ENCODE data around the gene YOD1.

The YOD1 gene

DNA sequence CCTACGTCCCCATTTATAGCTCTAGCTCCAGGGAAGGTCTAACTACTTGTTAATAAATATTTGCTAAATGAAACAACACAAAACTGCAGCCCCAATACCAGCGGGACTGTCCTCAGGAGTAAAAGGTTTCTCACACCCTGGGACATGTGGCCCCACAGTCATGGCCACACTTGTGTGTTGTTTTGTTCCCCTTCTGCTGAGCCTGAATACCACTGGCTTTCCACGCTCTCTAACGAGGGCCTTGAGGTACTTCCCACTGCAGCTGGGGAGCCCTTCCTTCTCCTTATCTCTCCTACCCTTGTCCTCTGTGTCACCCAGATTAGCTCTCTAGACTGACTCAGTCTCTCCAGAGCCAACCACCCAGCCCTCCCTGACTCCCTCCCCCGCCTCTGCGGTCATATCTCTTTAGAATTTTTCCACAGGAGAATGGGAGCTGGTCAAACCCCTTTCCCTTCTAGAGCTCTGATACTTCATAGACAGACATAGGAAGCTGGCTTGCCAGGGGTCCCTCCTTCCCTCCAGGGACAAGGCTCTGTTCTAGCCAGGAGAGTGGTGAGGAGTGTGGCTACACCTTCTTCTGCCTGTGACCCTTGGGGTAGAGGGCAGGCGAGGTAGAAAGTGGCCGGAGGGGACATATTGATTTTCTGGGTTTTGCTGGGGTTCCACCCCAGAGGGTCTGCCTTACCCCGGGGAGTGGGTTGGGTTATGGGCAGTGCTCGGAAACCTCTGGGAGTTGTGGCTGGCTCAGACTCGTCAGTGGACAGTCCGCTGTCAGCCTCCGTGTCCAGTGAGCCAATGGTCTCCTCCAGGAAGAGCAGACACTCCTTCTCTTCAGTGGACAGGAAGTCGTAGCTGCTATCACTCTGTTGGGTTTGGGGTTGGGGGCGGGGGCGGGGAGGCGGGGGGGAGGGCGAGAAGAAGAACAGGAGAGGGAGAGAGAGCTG, 26.5 kb downstream of the YOD1 start:
- DNase-seq, result peak in 1 of 2 donors; percentile 11

DNA sequence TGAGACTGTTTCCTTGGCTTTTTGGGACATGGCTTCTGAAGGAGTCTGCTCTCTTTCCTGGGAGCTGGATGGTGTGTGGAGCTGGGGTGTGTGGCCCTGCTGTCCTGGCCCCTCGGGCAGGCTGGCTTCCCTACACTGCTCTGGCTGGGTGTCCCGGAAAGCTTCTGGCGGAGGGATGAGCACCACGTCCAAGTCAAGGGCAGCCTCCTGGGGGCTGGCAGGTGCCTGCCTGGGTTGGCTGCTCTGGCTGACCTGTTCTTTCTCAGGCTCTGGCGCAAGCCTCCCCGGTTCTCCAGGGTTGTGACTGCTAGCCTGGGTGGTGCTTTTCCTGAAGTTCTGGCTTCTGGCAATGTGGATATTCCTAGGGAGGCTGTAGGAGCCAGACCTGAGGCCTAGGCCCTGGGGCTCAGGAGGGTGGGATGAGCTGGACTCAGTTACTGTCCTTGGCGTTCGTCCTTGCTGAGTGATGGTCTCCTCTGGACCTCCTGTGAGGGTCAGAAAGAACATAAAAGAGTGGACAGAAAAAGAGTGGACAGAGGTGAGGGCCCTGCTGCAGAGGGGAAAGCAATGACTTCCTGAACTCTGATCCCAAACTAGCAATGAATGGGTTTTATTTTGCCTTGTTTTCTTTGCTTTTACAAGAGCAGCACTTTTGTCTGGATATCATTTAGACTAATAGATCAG, 27.9 kb downstream of the YOD1 start:
- no peak for DNase-seq

DNA sequence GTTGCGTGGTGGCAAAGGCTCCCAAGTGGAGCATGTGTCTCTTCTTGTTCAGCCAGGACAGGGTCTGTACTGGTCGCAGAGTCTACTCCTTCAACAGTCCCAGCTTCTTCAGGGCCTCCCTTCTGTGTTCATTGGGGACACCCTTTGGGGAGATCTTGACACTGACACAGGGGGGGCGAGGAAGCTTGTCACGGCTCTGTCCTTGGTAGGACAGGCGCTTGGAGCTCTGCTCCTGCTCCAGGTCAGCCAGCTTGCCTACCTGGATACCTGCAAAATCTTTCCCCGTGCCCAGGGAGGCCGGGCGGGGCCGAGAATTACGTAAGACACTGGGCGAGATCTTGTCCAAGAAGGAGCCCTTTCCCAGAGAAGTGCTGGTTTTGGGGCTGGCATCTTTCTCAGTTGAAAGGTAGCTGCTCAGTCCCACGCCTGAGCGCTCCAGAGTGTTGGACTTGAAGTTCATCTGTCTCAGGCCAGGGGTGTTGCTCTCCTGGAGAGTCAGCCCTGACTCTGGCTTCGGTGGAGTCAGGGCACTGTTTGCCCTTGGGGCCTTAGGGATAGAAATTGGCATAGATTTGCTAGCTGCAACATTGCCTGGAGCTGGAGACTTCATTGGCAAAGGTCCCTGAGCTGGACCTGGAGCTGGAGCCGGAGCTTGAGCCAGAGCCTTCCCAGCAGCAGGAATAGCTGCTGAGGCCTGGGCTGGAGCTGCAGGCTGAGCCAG, 29.0 kb downstream of the YOD1 start:
- DNase-seq, result no peak

DNA sequence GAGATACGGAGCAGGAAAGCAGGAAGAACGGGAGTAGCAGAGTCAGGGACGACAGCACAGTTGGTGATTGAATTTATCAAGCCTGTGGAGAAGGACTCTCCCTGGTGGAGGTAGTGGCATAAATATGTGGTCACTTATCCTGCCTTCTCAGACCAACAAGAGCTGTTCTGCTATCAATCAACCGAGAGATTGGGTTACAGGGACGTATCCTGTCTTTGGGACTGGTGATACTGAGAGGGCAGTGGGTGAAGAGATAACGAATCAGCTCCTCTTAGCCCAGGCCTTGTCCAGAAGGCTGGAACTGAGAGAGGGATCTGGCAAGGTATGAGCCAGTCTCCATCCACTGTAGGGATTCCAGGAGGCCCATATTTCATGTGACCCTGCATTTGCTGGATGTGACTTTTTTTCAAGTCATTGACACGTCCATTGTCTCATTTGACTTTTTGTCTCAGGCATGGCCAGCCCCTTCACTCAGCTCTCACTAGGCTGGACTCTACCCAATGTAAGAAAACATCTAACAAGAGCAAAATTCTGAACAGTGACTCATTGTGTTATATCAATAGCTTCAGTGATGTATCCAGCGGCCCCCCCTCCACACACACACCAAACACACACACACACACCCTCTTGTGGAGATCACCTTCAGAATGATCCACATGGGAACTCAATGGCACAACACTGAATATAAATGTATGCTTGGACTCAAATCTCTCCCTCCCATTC, 29.7 kb downstream of the YOD1 start:
- no peak for DNase-seq

DNA sequence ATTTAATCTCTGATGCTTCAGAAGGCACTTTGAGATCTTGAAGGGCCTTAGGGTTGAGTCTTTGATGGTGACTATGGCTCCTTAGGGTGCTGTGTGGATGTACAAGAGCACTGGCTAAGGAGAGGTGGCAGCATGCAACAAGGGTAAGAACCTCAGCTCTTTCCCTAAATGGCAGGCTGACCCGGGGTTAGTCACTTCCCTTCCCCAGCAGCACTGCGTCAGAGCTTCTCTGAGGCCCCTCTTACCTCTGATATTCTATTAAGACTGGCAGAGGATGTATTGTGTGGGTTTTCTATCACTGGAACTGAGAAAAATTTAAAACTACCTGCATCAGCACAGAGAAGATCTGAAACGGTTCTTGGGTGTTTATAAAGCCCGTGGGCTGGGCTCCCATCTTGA, 30.3 kb downstream of the YOD1 start:
- peak in 1 of 2 donors; percentile 21 for DNase-seq

DNA sequence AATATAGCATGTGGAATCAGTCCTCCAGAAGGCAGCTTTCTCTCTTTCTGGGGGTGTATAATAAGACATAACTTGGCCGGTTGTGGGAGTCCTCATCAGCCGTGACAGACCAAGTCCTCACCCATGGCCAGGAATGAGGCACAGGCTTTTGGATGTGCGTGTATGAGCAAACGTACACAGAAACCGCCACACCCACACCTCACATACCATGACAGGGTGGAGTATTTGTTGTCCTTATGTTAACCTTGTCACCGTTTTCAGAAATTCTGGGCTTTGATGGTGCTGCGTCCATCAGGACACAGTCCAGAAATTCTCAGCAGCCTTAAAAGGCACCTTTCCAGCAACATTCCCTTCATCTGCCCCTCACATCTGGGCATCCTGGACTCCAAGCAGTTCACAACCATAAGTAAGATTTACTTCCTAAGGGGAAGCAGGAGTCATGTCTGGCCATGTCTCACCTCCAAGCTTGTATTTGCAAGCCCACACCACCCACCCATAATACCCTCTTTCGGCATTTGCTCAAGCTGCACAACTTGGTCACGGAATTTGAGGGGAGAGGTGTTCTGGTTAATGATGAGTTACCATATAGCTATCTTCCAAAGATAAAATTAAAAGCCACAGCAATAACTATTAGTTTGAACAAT, 30.8 kb downstream of the YOD1 start:
- DNase-seq, result no peak

DNA sequence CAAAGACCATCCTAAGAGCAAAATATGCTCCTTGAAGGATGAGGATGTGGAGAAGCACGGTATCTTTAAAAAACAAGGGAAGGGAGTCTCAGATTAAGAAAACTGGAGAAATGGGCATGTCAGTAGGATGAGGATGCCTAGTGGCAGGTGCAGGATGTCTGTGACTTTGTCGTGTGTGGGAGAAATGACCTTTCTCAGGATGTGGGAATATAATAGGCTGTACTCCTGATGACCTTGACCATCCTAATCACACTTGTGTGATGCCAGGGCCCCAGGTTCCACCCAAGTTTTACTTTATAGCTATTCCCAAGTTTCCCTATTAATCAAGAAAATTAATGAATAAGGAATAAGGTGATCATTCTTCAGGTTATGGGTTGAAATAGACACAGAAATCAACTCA, 31.3 kb downstream of the YOD1 start:
- DNase-seq, result no peak

DNA sequence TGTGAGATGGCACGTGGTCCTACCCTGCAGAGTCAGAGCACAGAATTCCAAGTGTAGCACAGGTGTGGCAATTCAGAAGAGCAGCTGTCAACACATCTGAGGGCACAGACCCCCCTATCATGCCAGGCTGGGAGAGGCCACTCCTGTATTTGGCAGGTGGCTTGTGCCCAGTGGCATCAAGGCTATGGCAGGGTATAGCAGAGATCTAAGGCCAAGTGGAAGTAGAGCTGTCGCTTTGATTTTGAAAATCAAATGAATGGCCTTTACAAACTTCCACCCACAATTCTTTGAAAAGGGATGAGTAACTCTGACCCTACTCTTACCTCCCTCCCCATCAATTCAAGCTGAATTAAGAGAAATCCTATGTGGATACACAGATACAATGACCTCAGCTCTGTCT, 31.8 kb downstream of the YOD1 start:
- no peak for DNase-seq

DNA sequence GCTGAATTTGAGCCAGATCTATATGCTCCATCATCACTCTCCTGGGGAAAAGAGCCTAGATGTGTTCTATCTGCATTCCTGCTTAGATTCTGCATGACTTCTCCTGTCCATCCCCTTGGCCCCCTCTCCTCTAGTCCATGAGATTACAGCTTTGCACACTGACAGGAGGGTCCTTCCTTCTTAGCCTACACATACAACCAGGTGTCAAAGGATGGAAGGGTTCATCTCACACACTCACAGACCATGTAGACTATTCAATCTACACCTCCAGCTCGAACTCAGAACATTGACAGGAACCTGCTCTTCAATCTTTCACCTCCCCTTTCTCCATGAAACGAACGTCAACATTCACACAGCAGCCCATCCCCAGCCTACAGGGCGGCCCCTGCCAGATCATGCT, 32.3 kb downstream of the YOD1 start:
- no peak for DNase-seq

DNA sequence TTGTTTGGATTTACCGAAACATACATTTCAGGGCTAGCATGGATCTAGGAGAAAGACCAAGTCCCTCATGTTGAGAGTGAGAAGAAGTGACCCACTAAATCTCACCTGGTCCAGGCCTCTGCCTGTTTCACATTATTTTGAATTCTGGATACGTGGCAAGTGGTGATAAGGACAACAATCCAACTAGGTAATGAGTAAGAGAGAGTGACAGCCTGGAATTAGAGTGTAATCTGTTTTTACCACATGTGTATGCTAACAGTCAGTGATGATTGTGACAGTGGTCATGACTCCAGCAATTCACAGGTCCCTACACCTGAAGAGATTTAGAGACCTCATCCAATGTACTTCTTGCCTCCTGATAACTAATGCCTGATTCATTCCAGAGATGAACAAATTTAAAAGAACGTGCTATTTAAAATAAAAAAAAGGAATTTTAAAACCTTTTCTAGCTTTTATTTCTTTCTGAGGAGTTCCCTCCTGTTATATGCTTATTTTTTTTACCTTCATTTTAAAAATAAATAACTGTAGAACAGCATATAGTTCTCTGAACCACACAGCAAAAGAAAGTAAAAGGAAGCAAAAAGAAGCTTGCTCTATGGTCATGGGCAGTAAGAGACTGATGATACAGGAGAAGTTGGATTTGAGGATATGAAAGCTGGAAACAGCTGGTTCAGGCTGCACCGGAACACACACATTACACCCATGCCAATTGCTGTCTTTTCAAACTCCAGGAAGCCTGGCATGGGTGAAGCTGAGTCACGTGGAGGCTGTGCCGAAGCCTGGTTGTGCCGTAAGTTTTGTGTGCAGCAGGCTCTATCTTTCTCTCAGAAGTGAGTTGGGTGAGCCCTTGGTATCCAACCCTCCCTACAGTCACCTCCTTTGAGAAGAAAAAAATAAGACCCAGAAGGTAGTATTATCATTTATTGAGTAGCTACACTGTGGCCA, 33.1 kb downstream of the YOD1 start:
- DNase-seq, result peak in 1 of 2 donors; percentile 7

DNA sequence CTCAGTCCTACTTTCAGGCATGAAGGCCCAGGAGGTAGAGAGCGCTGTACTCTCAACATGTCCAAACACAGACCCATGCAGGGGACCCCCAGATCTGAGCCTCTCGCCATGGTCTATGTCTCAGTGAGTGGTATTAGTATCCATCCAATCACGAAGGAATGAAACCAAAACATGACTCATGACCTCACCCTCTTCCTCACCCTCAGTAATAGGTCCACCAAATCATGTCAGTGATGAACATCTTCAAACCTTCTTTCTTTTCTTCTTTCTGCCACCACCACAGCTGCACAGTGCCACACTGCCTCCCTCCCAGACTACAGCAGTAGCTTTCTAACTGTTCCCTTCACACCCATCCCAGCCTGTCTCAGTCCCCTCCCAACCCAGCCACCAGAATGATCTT, 35.2 kb downstream of the YOD1 start:
- DNase-seq, result no peak

DNA sequence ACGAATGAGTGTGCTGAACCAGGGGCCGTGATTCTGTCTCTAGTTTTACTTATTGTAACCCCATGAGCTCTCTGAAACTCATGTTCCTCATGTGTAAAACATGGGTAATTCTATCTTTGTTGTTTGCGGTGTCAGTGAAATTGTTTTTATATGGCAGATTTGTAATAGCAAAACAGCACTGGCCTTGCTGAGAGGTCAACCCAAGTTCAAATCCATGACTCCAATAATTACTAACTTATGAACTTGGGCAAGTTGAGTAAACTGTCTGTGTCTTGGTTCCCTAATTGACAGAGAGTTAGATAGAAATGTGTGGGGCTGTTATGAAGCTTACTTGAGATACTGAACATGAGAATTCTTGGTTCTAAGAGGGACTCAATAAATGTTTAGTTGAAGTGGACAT, 36.3 kb downstream of the YOD1 start:
- DNase-seq, result no peak

DNA sequence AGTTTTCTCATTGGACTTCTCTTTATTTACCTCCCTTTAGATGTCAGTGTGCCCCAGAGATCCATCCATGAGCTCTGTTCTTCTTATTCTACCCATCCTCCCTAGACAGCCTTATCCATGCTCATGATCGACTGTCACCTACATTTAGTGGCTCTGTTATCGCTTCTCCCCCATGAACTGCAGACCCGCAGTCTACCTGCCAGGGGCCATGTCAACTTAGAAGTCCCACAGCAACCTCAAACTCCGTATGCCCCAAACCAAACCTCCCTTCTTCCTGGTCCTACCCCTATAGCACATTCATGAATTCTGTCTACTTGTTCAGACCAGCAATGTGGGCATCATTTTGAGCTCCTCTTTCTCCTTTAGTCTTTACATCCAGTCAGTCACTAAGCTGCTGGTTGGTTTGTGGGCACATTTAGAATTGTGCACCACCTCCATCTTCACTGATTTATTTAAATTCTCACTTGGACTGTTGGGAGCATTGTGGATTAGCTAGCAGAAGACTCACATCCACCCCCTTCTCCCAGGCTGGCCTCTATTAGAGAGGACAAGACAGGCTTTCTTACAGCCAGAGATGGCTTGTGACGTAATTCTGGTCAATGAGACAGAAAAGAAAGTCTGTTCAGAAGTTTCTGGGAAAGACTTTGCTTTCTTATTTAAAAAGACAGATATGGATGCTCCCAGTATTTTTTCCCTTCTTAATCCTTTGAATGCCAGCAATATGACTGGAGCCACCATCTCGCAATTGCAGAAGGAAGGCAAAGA, 37.5 kb downstream of the YOD1 start:
- no peak for DNase-seq

DNA sequence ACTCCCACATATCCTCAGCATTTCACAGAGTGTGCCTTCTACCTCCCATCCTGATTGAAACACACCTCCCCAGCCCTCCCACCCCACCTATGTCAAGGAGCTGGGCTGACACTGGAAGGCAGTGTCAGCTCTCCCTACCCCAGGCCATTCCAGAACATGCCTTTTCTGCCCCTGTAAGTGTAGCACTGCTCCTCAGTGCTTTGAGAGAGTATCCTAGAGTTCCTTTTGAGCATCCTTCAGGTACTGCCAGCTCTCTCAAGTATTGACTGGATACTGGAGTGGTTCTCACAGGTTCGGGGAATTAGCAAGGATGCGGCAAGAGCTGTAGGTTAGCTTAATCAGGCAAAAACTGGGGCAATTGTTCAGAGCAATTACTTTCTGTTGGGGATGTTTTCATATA, 40.3 kb downstream of the YOD1 start:
- DNase-seq, result no peak

DNA sequence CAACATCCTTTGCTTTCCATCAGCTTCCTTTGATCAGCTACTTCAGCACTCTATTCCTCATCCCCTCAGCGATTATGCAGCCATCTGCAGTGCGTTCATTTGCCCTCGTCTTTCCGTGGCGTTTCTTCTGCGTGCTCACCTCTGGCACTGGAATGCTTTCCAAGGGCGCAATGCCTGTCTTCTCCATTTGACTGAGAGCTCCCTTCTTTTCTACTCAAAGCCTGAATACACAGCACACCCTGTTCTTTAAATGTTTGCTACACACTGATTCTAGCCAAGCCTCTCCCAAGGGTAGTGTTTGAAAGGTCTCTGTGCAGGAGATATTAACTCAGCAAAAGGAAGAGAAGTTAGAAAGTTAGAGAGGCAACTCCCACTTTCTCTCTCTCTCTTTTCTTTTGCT, 41.1 kb downstream of the YOD1 start:
- DNase-seq, result no peak

DNA sequence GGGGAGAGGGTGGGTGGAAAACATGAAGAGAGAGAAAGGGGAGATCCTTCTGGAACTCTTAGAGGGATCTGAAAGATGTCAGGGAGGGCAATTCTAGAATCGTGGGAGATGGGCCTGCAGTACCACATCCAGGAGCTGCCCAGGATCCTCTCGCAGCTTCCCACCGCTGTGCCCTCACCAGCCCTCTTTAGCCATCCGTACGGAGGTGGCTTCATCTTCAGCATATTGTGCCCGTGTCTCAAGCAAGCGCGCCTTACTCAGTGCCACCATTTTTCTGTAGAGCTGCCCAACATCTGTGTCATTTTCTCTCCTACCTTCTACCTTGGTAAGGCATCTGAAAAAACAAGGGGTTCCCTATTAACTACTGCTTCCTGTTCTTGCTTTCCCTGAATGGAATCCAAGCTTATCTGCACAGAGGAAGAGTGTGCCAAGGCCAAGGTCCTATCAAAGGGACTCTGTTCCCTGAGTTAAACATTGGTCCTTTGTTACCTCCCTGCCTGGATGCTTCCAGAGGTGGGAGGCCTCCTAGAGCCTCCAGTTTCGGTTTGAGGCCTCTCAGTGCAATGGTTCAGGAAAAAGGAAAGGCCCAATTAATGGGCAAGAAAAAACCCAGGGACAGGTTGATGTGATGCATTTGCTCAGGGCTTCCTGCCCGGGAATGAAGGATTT, 41.7 kb downstream of the YOD1 start:
- no peak for DNase-seq

DNA sequence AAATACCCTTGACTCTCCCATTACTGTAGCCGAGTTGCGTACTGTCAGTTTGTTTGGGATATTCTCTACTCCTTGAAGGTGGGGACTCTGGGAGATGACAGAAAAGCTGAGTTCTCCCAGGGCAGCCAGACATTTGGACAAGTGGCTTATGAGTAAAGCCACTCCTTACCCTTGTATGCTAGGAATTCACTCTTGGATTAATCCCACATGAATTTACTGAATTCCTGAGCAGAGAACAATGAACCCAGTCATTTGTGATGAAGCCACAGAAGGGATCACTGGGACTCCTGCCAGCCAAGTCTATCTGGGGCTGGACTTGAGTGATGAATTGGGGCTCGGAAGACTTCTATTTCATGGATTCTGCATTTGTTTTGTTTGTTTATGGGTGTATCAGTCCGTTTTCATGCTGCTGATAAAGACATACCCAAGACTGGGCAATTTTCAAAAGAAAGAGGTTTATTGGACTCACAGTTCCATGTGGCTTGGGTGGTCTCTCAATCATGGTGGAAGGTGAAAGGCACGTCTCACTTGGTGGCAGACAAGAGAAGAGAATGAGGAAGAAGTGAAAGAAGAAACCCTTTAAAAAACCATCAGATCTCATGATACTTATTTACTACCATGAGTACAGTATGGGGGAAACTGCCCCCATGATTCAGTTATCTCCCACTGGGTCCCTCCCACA, 43.5 kb downstream of the YOD1 start:
- no peak for DNase-seq

DNA sequence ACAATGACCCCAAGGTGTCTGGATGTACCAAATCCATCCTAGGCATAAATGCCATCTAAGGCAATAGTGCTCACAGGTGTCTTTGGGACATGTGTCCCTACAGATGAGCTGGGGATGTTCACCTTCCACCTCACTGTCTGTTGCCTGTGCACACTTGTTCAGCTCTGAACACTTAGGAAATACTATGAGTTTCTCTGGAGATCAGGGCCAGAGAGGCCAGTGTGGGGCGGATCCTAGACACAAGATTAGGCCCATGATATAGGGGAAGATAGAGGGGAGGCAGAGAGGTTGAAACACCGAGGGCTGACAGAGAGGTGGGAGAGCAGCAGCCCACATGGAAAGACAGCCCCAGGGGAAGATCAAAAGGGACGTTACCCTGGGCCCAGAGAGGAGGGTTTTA, 44.1 kb downstream of the YOD1 start:
- no peak for DNase-seq

DNA sequence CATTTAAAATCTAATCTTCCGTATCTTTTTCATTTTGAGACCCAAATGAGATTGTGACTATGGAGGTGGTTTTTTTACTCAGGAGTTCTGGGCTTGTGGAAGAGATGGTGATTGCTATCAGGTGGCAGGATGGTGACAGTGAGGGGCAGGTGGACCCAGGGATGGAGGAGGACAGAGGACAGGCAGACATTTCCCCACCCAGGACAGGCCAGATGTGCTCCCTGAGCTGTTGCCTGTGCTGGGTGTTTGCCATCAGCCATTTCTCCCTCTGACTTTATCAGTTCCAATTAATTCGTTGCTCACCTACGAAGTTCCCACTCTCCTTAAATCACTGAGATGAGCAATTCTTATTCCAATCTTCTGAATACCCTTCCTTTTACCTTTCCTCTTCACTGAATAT, 44.9 kb downstream of the YOD1 start:
- DNase-seq, result no peak

Data from CD4-positive, alpha-beta T cell treated with Interleukin-1 beta for 1 hour (primary cell).